Measurements from ENCODE around the gene CD2AP.
A peak's percentile ranks its signal among the peaks of the same experiment; 100 is the strongest.
"Not testable (repeated sequence)": the region's sequence is repeated elsewhere in the genome, so short reads cannot be mapped to it uniquely, and the experiment has no call there.

Gene CD2AP, protein sequence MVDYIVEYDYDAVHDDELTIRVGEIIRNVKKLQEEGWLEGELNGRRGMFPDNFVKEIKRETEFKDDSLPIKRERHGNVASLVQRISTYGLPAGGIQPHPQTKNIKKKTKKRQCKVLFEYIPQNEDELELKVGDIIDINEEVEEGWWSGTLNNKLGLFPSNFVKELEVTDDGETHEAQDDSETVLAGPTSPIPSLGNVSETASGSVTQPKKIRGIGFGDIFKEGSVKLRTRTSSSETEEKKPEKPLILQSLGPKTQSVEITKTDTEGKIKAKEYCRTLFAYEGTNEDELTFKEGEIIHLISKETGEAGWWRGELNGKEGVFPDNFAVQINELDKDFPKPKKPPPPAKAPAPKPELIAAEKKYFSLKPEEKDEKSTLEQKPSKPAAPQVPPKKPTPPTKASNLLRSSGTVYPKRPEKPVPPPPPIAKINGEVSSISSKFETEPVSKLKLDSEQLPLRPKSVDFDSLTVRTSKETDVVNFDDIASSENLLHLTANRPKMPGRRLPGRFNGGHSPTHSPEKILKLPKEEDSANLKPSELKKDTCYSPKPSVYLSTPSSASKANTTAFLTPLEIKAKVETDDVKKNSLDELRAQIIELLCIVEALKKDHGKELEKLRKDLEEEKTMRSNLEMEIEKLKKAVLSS

DNA sequence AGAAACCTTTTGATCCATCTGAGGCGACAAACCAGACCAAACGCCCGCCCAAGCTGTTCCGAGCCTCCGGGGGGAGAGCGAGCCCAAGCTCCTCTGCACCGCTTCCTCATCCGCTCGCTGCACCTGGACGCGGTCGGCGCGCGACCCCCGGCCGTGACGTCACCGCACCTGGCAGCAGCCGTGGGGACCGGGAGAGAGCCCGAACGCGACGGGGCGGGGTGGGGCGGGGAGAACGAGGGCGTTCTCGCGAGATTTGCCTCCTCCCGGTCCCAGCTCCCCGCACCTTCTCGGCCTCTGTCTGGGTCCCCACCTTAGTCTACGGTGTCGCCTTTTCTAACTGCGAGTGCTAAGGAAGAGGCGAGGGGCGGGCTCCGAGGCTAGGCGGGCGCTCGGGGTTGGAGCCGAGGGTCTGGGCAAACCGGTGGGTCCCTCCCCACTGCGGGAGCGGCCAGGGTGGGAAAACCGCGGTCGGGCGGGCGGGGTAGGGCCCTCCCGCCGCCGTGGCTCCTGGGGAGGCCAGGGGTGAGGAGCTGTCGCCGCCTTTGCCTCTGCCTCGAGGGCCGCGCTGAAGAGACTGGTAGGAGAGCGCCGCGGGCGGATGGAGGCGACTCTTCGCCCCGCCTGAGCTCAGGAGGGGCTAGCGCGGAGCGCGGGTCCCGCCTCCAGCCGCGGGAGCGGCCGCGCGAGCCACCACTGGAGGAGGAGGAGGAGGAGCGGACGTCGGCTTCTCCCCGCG lies at the start of gene CD2AP:
CD2AP (plus strand) TSS at position 293 of the 736 bp plus-strand sequence. CDS start 456 bp downstream, outside the sequence.
- DNase-seq, result peak; percentile 70

DNA sequence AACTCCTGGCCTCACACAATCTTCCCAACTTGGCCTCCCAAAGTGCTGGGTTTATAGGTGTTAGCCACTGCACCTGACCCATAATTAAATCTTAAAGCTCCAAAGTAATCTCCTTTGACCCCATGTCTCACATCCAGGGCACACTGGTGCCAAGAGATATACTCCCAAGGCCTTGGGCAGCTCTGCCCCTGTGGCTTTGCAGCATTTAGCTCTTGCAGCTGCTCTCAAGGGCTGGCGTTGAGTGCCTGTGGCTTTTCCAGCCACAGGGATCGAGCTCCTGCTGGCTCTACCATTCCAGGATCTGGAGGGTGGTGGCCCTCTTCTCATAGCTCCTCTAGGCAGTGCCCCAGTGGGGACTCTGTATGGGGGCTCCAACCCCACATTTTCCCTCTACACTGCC lies 49.3 kb upstream of the CD2AP start:
- DNase-seq, result no peak

DNA sequence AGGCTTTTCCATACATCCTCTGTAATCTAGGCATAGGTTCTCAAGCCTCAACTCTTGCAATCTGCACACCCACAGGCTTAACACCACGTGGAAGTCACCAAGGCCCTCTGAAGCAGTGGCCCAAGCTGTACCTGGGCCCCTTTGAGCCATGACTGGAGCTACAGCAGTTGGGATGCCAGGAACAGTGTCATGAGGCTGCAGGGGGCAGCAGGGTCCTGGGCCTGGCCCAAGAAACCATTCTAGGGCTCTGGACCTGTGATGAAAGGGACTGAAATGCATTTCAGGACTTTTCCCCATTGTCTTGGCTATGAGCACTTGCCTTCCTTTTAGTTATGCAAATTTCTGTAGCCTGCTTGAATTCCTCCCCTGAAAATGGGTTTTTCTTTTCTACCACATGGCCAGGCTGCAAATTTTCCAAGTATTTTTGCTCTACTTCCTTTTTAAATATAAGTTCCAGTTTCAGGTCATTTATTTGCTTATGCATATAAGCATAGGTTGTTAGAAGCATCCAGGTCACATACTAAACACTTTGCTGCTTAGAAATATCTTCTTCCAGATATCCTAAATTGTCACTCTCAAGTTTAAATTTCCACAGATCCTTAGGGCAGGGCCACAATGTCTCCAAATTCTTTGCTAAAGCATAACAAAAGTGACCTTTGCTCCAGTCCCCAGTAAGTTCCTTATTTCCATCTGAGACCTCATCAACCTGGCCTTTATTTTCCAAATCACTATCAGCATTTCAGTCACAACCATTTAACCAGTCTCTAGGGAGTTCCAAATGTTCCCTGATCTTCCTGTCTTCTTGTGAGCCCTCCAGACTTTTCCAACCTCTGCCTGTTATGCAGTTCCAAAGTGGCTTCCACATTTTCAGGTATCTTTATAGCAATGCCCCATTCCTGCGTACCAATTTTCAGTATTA lies 48.6 kb upstream of the CD2AP start:
- no peak for DNase-seq

DNA sequence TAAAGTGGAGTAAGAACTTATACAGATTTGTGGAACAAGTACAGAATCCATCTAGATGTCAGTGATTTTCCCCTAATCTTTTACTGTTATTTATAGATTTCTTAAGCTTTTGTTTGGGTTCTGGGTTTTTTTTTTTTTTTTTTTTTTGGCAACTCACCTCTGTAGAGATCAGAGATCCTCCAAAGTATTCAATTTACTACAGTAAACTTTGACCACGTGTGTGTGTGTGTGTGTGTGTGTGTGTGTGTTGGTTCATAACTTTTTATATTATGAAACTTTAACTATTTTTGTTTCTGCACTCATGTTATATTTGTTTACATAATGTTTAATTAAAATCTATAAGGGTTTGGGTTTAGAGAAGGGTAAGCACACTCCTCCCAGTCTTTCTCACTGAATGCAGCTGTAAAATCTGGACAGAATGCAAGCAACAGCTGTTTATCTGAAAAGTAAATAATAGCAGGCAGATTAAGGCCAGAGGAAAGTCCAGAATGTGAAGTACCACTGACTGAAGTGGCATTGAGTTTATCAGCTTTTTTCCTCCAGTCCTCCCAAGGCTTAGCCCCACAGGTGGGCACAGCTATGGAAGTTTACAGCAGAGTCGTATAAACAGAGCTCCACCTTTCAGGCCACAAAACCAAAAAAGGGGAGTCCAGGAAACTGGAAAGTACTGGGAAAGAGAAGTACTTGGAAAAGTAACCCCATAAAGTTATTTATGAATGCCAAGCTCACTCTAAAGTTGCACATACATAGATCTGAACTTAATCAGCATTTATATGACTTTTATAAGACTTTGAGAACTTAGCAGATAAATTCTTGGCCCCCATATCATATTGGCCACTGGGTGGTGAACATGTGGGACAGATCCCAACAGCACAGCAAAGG lies 43.0 kb upstream of the CD2AP start:
- no peak for DNase-seq

DNA sequence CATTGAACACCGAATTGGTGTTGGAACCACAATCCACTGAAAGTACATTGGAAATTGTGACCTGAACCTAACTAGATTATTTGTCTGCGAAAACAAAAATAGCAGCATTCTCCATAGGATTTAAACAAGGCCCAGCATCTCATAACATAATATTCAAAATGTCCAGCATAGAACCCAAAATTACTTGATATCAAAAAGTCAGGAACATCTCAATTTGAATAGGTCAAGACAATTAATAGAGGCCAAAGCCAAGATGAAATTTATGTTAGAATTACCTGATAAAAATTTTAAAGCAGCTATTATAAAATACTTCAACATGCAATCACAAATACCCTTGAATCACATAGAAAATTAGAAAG lies 42.4 kb upstream of the CD2AP start:
- DNase-seq, result no peak

DNA sequence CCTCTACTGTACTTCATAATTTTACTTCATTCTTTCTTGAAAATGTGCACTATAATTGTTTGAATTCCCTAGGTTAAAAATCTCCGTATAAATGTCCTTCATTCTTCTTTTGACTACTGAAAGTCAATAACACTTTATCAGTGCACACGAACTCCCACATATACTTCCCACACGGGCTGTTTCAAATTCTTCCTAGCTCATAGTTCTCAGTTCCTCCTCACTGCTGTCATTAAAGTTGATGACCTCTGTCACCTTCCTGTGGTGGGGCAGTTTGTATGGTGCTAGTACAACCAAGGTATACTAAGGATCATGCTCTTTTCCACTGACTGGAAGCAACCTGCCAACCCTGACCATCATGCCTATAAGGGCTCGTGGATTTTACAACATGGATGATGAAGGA lies 40.0 kb upstream of the CD2AP start:
- DNase-seq, result peak; percentile 82

DNA sequence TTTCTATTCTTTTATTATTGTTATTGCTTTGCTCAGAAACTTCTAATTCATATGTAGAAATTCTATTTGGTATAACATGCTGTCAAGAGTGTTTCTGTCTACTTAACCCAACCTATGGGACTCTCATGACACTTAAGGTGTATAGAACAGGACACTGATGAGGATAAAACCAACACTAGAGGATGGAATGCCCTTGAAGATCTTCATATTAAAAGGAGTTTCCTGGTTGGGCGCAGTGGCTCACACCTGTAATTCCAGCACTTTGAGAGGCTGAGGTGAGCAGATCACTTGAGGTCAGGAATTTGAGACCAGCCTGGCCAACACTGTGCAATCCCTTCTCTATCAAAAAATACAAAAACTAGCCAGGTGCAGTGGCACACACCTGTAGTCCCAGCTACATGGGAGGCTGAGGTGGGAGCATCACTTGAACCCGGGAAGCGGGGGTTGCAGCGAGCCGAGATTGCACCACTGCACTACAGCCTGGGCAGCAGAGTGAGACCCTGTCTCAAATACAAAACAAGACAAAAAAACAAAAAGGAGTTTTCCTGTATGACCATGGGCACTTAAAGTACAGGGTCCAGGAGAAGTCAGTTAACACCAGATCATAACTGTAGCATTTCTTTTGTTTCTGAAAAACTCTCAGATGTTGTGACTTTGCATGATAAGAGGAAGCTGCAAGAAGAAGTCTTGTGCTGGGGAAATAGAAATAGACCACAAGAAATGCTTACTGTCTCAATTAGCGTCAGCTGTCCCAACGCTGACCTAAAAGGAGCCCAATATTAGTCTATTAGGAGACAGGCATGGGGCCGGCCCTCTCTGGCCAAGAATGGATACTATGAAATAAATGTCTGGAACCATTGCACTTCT lies 38.9 kb upstream of the CD2AP start:
- DNase-seq, result peak; percentile 88

DNA sequence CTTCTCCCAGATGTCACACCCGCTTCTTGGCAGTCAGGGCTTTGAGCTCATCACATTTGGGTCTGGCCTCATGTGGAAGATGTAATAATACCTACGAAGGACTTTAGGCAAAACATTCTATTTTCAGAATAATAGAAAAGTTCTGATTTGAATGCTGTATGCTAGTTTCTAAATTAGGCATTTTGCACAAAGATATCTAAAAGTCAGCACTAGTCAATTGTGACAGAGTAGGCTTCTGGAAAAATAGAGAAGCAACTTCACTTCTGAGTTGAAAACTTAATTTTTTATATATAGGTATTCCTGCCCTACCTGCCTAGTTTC lies 38.3 kb upstream of the CD2AP start:
- DNase-seq, result no peak

DNA sequence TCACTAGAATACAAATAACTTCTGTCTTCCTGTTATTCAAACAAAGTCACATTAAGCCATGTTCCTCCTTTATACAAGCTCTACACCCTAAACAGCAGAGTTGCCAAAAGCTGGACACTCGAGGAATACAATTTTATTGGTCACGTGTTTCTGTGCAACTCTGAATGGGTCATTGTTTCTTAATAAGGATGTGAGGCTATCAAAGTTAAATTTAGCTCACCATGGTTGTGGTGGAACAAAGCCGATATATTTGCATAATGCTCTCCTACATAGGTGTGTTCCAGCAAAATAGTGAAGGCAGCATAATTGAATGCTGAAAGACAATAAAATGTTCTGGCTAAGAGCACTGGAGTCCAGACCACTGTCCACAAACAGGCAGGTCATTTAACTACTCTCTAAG lies 36.9 kb upstream of the CD2AP start:
- peak; percentile 62 for DNase-seq

DNA sequence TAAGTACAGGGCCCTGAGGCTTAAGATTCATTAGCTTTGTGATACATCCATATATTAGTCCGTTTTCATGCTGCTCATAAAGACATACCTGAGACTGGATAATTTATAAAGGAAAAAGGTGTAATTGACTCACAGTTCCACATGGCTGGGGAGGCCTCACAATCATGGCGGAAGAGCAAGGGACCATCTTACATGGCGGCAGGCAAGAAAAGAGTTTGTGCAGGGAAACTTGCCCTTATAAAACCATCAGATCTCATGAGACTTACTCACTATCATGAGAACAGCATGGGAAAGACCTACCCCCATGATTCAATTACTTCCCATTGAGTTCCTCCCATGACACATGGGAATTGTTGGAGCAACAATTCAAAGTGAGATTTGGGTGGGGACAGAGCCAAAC lies 32.6 kb upstream of the CD2AP start:
- not testable (repeated sequence) for DNase-seq

DNA sequence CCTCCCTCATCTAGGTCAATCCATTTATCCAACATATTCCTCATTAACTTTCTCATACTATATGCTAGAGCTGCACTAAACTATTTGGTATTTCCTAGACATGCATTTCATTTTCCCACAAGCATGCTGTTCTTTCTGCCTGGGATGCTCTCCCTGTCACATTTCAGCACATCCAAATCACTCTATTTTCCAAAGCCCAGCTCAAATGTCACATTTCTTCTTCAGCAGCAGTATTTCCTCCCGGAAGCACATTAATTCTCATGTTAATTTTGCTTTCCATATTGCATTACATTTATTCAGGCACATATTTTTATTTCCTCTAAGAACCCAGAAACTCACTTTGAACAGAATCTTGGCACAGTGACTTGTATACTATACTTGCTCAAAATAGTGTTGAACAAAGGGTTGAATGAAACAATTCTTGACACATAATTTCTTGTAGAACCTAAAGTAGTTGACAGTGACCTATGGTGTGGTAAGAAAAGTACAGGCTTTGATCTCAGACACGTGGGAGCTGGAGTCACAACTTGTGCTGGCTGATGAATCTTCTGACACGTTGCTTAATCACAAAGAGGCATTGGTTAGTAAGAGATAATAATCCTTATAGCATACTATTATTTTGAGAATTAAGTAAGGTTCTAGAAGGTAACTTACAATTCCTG lies 30.8 kb upstream of the CD2AP start:
- DNase-seq, result peak; percentile 60

DNA sequence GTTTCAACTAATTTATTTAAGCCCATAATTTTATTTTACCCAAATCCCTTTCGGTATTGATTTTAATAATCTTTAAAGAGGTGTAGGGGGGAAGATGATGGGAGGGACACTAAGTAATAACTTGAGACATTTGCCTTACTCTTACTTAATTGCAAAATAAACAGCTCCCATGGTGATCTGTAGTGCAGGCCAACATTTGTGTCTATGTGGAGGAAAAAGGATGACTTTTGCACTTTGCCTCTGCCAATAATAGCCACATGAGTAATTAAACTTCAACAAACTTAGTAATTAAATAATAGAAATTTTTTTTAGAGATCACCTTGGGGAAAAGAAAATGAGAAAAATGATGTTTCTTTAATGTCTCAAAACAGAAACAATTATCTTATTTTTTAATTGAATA lies 29.9 kb upstream of the CD2AP start:
- DNase-seq, result no peak

DNA sequence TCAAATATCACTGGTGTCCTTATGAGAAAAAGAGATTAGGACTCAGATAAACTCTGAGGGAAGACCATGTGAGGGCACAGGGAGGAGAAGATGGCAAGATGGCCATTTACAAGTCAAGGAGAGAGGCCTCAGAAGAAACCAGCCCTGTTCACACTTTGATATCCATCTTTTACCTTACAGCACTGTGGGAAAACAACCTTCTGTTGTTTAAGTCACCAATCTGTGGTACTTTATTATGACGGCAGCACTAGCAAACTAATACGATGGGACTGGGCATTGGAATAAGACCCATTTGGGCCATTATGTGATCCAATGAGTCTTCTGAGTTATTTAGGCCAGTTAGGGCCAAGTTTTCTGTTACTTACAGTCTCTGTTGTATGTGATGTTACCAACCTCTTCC lies 26.4 kb upstream of the CD2AP start:
- no peak for DNase-seq

DNA sequence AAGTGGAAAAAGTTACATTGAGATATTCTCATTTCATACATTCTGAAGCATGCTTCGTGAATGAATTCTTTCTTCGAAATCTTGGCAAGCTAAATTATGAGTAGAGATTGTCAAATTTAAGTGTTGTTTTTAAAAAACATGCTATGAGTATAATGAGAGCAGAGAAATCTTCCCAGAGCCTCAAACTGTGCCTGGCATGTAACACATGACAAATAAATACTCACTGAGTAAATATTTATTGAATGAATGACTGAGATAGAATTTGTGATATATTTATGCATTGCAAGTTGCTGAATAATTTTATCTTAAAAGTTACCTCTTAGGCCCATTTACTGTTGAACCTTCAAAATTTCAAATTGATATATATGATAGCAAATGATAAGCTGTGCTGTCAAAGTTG lies 24.7 kb upstream of the CD2AP start:
- no peak for DNase-seq

DNA sequence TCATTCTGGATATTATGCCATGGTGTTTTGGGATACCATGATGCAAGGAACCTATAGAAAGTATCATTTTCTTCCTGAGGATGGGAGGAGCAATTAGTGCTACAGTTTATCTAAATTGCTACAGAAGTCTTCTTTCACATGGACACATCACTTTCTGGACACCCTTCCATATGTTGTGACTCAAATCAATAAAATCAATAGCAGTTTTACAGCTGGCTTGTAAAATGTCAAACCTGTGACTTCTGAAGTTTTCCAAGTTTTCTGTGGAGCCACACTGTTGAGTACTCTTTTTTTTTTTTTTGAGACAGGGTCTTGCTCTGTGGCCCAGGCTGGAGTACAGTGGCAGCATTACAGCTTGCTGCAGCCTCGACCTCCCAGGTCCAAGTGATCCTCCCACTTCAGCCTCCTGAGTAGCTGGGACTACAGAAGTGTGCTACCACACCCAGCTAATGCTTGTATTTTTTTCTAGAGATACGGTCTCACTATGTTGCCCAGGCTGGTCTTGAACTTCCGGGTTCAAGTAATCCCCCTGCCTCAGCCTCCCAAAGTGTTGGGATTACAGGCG lies 24.1 kb upstream of the CD2AP start:
- DNase-seq, result no peak

DNA sequence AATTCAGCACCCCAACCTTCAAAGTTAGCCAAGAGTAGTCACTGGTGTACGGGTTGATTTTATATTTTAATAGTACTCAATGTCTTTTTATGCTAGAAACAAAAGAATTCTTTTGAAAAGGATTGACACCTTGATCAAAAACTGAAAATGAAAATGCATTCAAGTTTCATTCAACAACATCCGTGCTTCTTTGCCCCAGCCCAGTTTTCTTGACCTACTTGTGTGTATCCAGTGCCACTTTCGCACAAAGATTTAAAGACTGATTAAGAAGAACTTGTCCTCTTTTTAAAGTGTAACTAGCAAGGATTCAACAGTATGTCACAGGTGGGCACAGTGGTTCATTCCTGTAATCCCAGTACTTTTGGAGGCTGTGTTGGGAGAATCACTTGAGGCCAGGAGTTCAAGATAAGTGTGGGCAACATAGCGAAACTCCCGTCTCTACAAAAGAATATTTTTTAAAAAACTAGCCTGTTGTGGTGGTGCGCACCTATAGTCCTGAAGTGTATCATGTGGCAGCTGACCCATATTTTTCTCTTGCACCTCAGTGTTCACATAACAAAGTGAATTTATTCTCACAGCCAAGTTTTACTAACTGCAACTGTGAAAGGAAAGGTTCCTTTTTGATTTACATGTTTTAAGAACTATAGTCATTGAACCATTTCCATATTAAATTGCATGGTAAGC lies 22.7 kb upstream of the CD2AP start:
- no peak for DNase-seq

DNA sequence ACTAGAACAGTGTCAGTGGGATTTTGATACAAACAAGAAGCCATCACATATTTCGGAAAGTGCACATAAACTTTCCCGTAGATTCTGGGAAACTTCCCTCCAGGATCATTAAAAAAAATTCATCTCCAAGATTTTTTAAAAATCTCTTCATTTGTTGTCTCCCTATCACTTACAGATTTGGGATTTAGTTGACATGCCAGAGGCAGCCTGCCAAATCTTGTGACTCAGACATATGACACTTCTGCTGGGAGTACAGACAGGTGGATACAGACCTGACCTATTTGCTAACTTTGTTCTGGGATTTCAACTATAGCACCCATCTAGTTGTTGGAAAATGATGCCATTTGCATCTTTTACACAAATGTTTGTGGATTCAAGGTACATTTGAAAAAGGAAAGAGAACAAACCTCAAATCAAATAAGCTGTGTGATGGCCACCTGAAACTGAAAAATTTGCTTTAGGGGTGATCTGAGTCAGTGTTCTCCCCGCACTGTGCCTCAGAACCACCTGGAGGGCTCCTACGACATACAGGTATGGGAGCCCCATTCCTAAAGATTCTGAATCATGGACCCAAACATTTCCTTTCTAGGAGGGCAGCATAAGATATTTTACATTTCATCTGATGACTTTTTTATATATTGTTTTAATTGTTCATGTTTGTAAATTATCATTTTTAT lies 21.9 kb upstream of the CD2AP start:
- DNase-seq, result no peak

DNA sequence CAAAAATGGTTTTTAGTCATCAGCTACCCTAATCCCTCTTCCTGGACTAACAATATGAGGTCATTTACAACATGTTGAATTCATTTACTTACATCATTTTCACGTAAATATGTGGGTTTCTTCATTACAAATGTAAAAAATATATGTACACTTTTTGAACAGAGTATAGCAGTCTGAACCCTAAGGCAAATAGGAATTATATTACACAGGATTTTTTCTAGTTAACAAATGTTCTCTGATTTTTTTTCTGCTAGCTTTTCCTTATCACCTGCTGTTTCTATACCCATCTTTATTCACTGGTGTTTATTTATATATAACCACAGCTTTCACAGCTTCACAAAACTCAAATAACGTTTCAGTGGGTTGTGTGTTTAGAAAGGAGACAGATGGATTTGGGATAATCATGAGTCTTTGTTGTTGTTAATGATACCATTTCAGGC lies 21.0 kb upstream of the CD2AP start:
- no peak for DNase-seq

DNA sequence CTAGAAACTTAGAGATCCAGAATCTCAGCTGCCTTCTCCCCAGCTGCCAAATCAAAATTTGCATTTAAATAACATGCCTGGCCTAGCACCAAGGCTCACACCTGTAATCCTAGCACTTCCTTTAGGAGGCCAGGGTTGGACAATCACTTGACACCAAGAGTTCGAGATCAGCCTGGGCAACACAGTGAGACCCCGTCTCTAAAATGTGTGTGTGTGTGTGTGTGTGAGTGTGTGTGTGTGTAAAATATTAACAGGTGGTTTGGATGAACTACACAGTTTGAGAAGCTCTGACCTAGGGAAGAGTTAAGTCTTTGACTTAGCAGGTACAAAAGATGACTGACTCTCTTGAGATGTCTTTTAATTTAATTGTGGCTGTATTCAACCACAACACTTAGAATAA lies 20.2 kb upstream of the CD2AP start:
- no peak for DNase-seq
